ENCODE data around the gene CCDC15.

Gene CCDC15

GRCh38 chr11:125090816-125091215, 136.8 kb downstream of the CCDC15 start:
- TF ChIP-seq POLR2A (IDR thresholded peaks at IDR 0.05; ENCODE audit: low read depth, low read length) (no peak), SPI1 (IDR thresholded peaks at IDR 0.05; ENCODE audit: low read depth, low read length) (no peak), TAF1 (IDR thresholded peaks at IDR 0.05; ENCODE audit: low read depth, low read length) (no peak), POU2F2 (IDR thresholded peaks at IDR 0.05; ENCODE audit: low read depth, low read length) (no peak), PAX5 (IDR thresholded peaks at IDR 0.05; ENCODE audit: insufficient read depth, low read length, severe bottlenecking) (no peak), POLR2AphosphoS5 (IDR thresholded peaks at IDR 0.05; ENCODE audit: low read depth, low read length) (no peak)
- DNase-seq (ENCODE audit: insufficient read length, low spot score) (no peak), FAIRE-seq (no peak)

Data from GM12891 (cell line).